Cerebellar cortex (tissue), 1 donor: ENCODE results near the gene CEP55.

Experiments
- DNase-seq: peaks from one replicate; pipeline ENCODE4 v3.0.0-alpha.2; 2015; ENCODE audit warnings: low spot score

CEP55 gene

GRCh38 chr10:93566435-93567276, 70.2 kb downstream of the CEP55 start, which contains the start of gene FFAR4:
FFAR4 (plus strand) TSS chr10:93566665; CDS start chr10:93566721, 56 bp downstream.
- DNase-seq = no peak

DNA sequence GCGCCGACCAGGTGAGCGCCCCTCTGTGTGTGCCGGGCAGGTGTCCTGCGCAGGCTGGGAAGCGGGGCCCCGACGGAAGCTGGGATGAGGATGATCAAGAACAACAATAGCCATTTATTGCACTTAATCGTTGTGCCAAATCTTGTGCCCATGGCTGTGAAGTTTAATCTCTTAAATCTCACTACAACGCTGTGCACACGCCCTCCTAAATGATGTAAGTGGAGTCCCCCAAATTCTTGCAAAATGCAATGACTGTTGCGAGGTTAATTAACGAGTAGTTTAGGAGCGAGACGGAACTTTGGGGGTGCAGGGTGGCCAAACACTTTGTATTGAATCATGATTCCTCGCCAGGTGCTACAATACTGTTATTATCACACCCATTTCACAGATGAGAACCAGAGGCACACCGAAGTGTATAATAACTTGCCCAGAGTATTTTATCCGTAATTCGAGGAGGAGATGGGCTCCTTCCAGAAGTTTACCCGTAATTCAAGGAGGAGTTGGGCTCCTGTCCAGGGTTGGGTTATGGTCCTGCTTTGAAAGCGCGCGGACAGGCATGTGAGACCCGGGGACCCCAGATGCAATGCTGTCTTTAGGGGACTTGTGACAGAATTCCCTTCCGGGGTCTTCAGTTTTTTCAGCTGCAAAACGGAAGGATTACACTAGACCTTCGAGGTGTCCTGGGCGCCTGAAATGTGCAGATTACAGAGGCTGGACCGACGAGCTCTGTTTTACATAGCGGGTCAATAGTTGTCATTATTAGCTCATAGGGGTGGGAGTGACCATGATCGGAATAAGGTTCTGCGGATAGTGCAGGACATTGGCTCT, 71.1 kb downstream of the CEP55 start:
- DNase-seq = no peak

DNA sequence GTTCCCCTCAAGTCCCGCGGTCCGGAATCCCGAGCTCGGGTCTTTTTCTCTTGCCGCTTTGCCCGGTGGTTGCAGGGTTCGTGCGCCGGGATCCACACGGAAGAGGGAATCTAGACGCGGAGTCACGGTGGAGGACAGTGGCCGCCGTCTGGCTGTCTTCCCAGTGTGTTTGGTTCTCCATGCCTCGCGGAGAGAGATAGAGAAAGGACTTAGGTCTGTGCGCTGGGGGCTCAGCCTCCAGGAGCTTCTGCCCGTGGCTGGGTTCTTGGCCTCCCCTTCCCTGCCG, 71.6 kb downstream of the CEP55 start:
- DNase-seq = no peak

DNA sequence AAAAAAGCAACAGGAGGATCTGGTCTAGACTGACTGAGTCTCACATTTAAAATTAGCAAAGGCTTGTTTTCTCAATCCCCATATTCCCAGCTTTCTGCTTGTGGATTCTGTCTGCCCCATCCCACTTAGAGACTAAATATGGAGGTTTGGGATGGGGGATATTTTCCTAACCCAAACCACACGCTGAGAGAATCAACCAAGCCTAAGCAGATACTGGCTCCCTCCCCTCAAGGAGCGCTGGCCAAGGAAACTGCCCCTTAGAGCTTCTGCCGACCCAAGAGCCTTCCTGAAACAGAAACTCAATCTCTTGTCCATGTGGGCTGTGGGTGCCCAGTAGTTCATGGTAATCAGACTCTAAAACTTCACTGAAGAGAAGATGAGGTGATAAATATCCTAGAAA, 74.0 kb downstream of the CEP55 start:
- DNase-seq = no peak

GRCh38 chr10:93572606-93573005, 76.2 kb downstream of the CEP55 start:
- no peak for DNase-seq

DNA sequence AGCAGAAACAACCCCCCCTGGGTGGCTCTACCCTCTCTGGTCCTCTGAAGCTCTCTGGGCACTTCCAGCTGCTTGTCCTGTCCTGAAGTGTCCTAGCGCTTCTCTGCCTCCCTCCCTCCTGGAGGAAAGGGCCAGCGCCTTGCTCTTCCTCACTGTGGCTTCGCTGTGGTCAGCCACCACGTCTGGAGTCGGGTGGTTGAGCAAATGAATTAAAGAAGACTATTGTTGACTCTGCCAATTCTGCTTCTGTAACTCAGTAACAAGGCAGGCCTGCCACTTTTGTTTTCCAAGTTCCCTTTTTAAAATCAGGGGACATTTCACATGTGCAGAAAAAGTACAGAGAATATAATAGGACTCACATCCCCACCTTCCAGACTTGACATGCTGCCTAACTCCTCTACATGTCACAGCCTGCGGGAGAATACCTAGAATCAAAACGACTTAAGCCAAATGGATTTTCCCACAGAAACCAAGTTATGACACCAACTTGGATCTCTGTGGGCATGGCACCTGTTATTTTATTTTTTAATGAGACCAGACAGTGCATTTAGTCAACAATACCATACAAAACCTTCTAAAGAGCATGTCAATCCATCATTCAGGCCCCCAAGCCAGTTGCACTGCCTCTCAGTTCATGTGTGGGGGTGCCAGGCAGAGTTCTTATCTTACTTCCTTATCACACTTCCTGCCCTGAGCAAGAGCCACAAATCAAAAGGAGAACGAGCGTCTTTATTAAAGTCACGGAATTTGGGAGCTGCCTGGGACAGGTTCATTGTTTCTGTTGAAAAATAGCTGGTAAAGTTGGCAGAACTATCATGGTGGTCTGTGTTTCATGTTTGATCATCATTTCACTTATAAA, 76.9 kb downstream of the CEP55 start:
- no peak for DNase-seq

DNA sequence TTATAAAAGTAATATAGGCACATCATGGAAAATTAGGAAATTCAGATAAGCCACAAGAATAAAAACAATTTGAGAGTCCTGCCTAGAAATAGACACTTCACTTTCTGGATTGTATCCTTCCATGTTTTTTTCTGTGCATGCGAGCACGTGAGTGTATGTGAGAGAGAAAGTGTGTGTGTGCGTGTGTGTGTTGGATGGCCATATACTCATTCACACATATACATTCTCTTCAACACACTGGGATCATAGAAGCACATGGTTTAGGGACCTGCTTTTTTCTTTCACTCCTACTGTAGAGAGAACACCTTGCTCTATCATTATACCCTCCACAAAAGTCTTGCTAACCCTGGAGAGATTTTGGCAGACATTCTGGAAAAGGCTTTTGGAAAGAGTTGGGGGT, 77.5 kb downstream of the CEP55 start:
- no peak for DNase-seq

- no peak for DNase-seq
Observed at GRCh38 chr10:93576888-93577287, 80.5 kb downstream of the CEP55 start.

DNA sequence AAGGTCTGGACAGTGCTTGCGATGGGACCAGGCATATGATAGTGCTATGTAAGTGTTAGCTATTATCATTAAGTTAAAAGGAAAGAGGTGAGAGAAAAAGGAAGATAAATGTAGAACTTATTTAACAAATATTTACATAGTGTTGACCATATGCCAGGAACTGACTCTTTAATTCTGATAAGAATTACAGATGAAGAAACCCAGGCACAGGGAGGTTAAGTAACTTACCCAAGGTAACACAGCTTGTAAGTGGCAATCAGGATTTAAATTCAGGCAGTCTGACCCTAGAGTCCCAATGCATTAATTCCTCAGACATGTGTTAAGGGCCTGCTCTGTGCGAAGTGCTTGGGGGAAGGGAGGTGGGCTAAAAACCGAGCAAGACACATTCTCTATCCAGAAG, 81.2 kb downstream of the CEP55 start:
- no peak for DNase-seq
